ENCODE measurements around the gene GPATCH1.
"Not testable (repeated sequence)": the region's sequence is repeated elsewhere in the genome, so short reads cannot be mapped to it uniquely, and the experiment has no call there.

The GPATCH1 gene

GRCh38 chr19:33163481-33163880, 82.5 kb downstream of the GPATCH1 start:
- no peaks in the 10 kb centered on the region for H3K27me3 ChIP-seq (ENCODE audit: insufficient read depth, low read length)
- H3K9me3 ChIP-seq (ENCODE audit: low read length), result no peaks in the 10 kb centered on the region
- TF ChIP-seq CTCF (IDR thresholded peaks at IDR 0.05; ENCODE audit: low read length), result no peak
- no peak for TF ChIP-seq EZH2 (IDR thresholded peaks at IDR 0.05; ENCODE audit: borderline replicate concordance, low read length)
- no peak overlapping the region for H3K4me2 ChIP-seq (ENCODE audit: low read length)
- no peak overlapping the region for H2AFZ ChIP-seq (ENCODE audit: low read length)
- H3K4me1 ChIP-seq (ENCODE audit: insufficient read depth, low read length, severe bottlenecking), result no peaks in the 10 kb centered on the region
- no peak overlapping the region for H3K4me3 ChIP-seq (ENCODE audit: low read depth, low read length, poor library complexity, severe bottlenecking)
- no peaks in the 10 kb centered on the region for H3K79me2 ChIP-seq (ENCODE audit: insufficient read depth, low read length)
- no peaks in the 10 kb centered on the region for H3K9me2 ChIP-seq (ENCODE audit: low read depth, low read length)
- H3F3A ChIP-seq (ENCODE audit: insufficient read depth, low read length), result no peaks in the 10 kb centered on the region
- no peaks in the 10 kb centered on the region for H3K36me3 ChIP-seq (ENCODE audit: insufficient read depth, low read length)
- H4K20me1 ChIP-seq (ENCODE audit: insufficient read depth, low read length), result no peaks in the 10 kb centered on the region
- H3K9ac ChIP-seq (ENCODE audit: low read length), result no peak overlapping the region
- H3K27ac ChIP-seq (ENCODE audit: low read depth, low read length, poor library complexity, severe bottlenecking), result no peak overlapping the region

DNA sequence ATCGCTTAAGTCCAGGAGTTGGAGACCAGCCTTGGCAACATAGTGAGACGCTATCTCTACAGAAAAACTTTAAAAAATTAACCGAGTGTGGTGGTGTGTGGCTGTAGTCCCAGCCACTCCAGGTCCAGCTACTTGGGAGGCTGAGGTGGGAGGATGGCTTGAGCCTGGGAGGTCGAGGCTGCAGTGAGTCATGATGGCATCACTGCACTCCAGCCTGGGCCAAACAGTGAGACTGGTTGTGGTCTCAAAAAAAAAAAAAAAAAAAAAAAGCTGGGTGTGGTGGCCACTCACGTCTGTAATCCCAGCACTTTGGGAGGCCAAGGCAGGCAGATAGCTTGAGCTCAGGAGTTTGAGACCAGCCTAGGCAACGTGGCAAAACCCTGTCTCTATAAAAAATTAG, 85.1 kb downstream of the GPATCH1 start:
- not testable (repeated sequence) for H3K9me3 ChIP-seq (ENCODE audit: low read length); H3F3A ChIP-seq (ENCODE audit: insufficient read depth, low read length); H3K36me3 ChIP-seq (ENCODE audit: insufficient read depth, low read length); H3K27ac ChIP-seq (ENCODE audit: low read depth, low read length, poor library complexity, severe bottlenecking); H3K4me2 ChIP-seq (ENCODE audit: low read length); H3K4me1 ChIP-seq (ENCODE audit: insufficient read depth, low read length, severe bottlenecking); H2AFZ ChIP-seq (ENCODE audit: low read length); H3K4me3 ChIP-seq (ENCODE audit: low read depth, low read length, poor library complexity, severe bottlenecking); H3K79me2 ChIP-seq (ENCODE audit: insufficient read depth, low read length); H4K20me1 ChIP-seq (ENCODE audit: insufficient read depth, low read length); H3K9ac ChIP-seq (ENCODE audit: low read length); H3K27me3 ChIP-seq (ENCODE audit: insufficient read depth, low read length); H3K9me2 ChIP-seq (ENCODE audit: low read depth, low read length)

DNA sequence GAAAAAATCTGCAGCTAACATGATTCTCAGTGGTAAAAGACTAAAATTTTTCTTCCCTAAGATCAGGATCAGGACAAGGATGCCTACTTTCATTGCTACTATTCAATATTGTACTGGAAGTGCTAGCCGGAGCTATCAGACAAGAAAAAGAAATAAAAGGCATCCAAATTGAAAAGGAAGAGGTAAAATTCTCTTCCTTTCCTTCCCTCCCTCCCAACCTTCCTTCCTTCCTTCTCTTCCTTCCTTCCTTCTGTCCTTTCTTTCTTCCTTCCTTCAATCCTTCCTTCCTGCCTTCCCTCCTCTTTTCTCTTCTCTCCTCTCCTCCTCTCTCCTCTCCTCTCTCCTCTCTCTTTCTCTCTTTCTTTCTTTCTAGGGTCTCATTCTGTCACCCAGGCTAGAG, 86.5 kb downstream of the GPATCH1 start:
- Histone ChIP-seq H3K9me2 (ENCODE audit: low read depth, low read length) (no peaks in the 10 kb centered on the region), H3K4me2 (ENCODE audit: low read length) (no peak overlapping the region), H3K4me1 (ENCODE audit: insufficient read depth, low read length, severe bottlenecking) (no peaks in the 10 kb centered on the region), H3K4me3 (ENCODE audit: low read depth, low read length, poor library complexity, severe bottlenecking) (no peak overlapping the region), H4K20me1 (ENCODE audit: insufficient read depth, low read length) (no peaks in the 10 kb centered on the region), H3K27ac (ENCODE audit: low read depth, low read length, poor library complexity, severe bottlenecking) (no peak overlapping the region), H3K36me3 (ENCODE audit: insufficient read depth, low read length) (no peaks in the 10 kb centered on the region), H2AFZ (ENCODE audit: low read length) (no peak overlapping the region), H3K9me3 (ENCODE audit: low read length) (no peaks in the 10 kb centered on the region; the same call in 1 of the 2 replicates), H3F3A (ENCODE audit: insufficient read depth, low read length) (no peaks in the 10 kb centered on the region), H3K9ac (ENCODE audit: low read length) (no peak overlapping the region), H3K79me2 (ENCODE audit: insufficient read depth, low read length) (no peaks in the 10 kb centered on the region), H3K27me3 (ENCODE audit: insufficient read depth, low read length) (no peaks in the 10 kb centered on the region)
- no peak for TF ChIP-seq CTCF (IDR thresholded peaks at IDR 0.05; ENCODE audit: low read length)
- no peak for TF ChIP-seq EZH2 (IDR thresholded peaks at IDR 0.05; ENCODE audit: borderline replicate concordance, low read length)

- no peak overlapping the region for H3K27ac ChIP-seq (ENCODE audit: low read depth, low read length, poor library complexity, severe bottlenecking)
- H3K27me3 ChIP-seq (ENCODE audit: insufficient read depth, low read length), result no peaks in the 10 kb centered on the region
- H3K9ac ChIP-seq (ENCODE audit: low read length), result no peak overlapping the region
- H2AFZ ChIP-seq (ENCODE audit: low read length), result no peak overlapping the region
- H3K36me3 ChIP-seq (ENCODE audit: insufficient read depth, low read length), result no peaks in the 10 kb centered on the region
- H3F3A ChIP-seq (ENCODE audit: insufficient read depth, low read length), result no peaks in the 10 kb centered on the region
- H3K79me2 ChIP-seq (ENCODE audit: insufficient read depth, low read length), result no peaks in the 10 kb centered on the region
- H4K20me1 ChIP-seq (ENCODE audit: insufficient read depth, low read length), result no peaks in the 10 kb centered on the region
- H3K9me3 ChIP-seq (ENCODE audit: low read length), result no peaks in the 10 kb centered on the region; the same call in 1 of the 2 replicates
- H3K4me2 ChIP-seq (ENCODE audit: low read length), result no peak overlapping the region
- TF ChIP-seq CTCF (IDR thresholded peaks at IDR 0.05; ENCODE audit: low read length) (no peak), EZH2 (IDR thresholded peaks at IDR 0.05; ENCODE audit: borderline replicate concordance, low read length) (no peak)
- H3K4me1 ChIP-seq (ENCODE audit: insufficient read depth, low read length, severe bottlenecking), result no peaks in the 10 kb centered on the region
- H3K9me2 ChIP-seq (ENCODE audit: low read depth, low read length), result no peaks in the 10 kb centered on the region
- no peak overlapping the region for H3K4me3 ChIP-seq (ENCODE audit: low read depth, low read length, poor library complexity, severe bottlenecking)
These were observed 87.5 kb downstream of the GPATCH1 start for GRCh38 chr19:33168528-33168927.
